Measurements from ENCODE around the gene GVQW3. TPM values are rescaled to one million over a fixed set of nuclear protein-coding genes. Genes with fewer than 3 reads are reported as not detected.

Gene GVQW3
- total RNA-seq, 1 experiment from 2014 or later, result 7.7 TPM

- Mint-ChIP-seq H3K27me3 (ENCODE audit: low read depth) (peaks cover 5% of the 10 kb centered on the region), H3K4me1 (peaks cover 5% of the 10 kb centered on the region; the same call in 1 of the 2 replicates), H3K9me3 (peaks cover 39% of the 10 kb centered on the region), H3K36me3 (peaks cover 30% of the 10 kb centered on the region), H3K27ac (no peak overlapping the region), H3K4me3 (no peak overlapping the region)
- DNase-seq (ENCODE audit: low spot score) (no peak), ATAC-seq (no peak)
- POLR2A ChIA-PET, result interaction anchor here (0.6 kb wide), 1 partner anchor 86 kb away, joined by 3 read pairs; no protein-coding TSS in a partner anchor
- CTCF ChIA-PET, result no interaction called here
- TF ChIP-seq E2F5 (CRISPR knock-in tag; IDR thresholded peaks at IDR 0.05) (no peak), ZSCAN18 (CRISPR knock-in tag; IDR thresholded peaks at IDR 0.05) (no peak), ZNF396 (CRISPR knock-in tag; IDR thresholded peaks at IDR 0.05; ENCODE audit: borderline replicate concordance) (no peak), CBFB (CRISPR knock-in tag; IDR thresholded peaks at IDR 0.05; ENCODE audit: low read depth) (no peak), TP53 (CRISPR knock-in tag; IDR thresholded peaks at IDR 0.05) (no peak), ATF1 (CRISPR knock-in tag; IDR thresholded peaks at IDR 0.05) (no peak), CREM (CRISPR knock-in tag; IDR thresholded peaks at IDR 0.05) (no peak), ARID4B (CRISPR knock-in tag; IDR thresholded peaks at IDR 0.05; ENCODE audit: borderline replicate concordance) (no peak), E2F1 (CRISPR knock-in tag; IDR thresholded peaks at IDR 0.05) (no peak), ZNF512 (CRISPR knock-in tag; IDR thresholded peaks at IDR 0.05; ENCODE audit: borderline replicate concordance) (no peak), SMAD3 (CRISPR knock-in tag; IDR thresholded peaks at IDR 0.05; ENCODE audit: borderline replicate concordance) (no peak), NR1H2 (CRISPR knock-in tag; IDR thresholded peaks at IDR 0.05) (no peak), NR2C2 (CRISPR knock-in tag; IDR thresholded peaks at IDR 0.05) (no peak), ZNF425 (CRISPR knock-in tag; conservative IDR thresholded peaks at IDR 0.05) (no peak), CDX4 (CRISPR knock-in tag; IDR thresholded peaks at IDR 0.05; ENCODE audit: borderline replicate concordance) (no peak), JUN (CRISPR knock-in tag; IDR thresholded peaks at IDR 0.05) (no peak), ATF2 (CRISPR knock-in tag; IDR thresholded peaks at IDR 0.05; ENCODE audit: borderline replicate concordance, low read depth) (no peak), ZBTB43 (CRISPR knock-in tag; IDR thresholded peaks at IDR 0.05) (no peak), MXD4 (CRISPR knock-in tag; IDR thresholded peaks at IDR 0.05; ENCODE audit: borderline replicate concordance) (no peak)
Measured at GRCh38 chr11:76334826-76335389, 46.2 kb upstream of the GVQW3 start.

Measured in WTC11 (cell line).